GM18508 (cell line): Measurements from ENCODE around the gene ANTXR1.

ENCODE experiments used
- ATAC-seq: cut with Tn5 transposase; IDR thresholded peaks from one replicate; pipeline ENCODE4 v1.9.1; 2021; ENCODE audit warnings: moderate number of reproducible peaks; ENCODE audit not compliant: insufficient read depth, unreplicated experiment

Gene ANTXR1

DNA sequence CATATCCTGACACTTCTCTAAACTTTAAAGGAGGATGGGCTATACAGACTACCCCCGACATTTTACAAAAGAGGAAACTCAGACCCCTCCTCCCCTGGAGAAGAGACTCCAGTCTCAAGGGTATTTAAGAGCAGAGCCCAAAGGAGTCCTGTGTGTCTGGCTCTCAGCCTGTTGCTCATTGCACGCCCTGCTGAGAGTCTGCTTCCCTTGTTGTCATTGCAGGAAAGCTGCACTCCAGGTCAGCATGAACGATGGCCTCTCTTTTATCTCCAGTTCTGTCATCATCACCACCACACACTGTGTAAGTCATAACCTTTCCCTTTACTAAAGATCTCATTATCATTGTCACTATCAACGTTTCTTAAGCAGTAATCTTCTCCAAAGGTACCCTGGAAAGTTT lies 111.4 kb downstream of the ANTXR1 start:
- ATAC-seq = no peak

DNA sequence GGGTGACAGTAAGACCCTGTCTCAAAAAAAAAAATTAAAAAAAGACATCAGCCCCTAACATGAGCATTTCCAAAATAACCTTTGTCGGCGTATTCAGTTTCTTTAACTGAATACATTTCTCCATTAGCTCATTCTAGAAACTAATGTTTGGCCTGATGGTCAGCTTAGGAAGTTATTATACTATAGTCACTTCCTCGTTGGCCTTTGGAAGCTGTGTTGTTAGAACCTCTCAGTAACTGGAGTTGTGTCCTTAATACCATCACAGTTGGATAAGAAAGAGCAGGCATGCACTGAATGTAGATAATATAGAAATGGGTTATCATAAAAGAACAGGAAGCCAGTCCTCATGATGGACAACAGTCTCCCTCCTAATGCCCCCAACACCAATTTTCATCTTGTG lies 112.8 kb downstream of the ANTXR1 start:
- no peak for ATAC-seq

DNA sequence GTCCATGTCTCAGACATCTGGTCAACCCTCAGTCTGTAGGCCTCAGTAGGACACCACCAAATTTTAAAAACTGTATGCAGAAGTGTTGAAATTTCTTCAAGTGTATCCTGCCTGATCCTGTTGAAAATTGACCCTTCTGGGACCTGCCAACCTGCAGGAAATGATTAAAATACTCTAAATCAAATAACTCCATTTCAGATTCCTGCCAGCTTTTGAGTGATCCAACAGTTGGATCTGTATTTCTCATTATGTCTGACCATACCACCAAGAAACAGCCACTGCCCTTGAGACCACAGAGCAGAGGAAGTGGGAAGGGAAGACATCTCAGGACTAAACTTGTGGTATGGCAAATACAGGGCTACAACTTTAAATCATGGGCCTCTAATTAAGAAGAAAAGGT lies 113.4 kb downstream of the ANTXR1 start:
- ATAC-seq = no peak

DNA sequence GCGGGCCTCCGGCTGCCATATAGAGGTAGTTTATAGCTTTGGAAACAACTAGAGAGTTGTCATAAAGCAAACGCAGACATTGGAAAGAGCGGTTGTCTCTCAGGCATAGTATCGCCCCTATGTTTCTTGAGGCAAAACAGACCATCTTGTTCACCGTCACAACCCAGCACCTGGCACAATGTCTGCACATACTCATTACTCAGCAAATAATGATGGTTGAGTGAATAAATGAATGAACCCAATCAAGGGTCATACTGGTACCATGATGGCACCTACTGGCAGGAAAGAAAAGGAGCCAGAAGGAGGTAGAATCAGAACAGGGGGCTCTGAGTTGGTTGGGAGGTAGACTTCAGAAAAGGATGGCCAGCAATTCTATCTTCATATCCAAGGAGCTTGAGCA lies 118.5 kb downstream of the ANTXR1 start:
- no peak for ATAC-seq

DNA sequence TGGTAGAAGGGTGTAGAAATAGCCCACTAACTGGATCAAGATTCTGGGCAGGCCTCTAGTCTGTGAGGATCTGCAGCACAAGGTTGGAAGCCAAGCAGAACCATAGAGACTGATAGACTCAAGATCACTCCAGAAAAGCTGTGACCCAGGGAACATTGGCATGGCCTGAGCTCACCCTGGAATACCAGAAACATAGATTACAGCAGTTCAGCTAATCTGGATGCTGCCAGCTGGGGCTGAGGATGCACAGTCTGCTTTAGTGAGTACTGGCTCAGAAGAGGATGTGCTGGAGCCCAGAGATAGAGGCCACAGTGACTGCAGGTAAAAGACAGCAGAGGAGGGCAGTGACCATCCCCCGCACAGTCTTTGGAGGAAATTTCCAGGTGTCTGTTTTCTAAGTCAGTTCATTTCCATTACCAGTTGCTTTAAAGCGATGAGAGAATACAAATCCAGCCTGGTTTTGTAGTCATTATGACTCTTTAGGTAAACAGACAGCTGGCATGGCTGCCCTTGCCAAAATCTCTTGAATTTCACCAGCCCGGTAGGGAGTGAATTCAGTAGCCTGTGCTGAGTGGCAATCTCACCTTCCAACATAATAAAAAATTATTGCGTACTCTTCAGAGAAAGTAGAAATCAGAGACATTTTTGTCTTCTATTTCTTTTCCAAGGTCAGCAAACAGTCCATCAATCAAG lies 119.2 kb downstream of the ANTXR1 start:
- ATAC-seq = no peak

DNA sequence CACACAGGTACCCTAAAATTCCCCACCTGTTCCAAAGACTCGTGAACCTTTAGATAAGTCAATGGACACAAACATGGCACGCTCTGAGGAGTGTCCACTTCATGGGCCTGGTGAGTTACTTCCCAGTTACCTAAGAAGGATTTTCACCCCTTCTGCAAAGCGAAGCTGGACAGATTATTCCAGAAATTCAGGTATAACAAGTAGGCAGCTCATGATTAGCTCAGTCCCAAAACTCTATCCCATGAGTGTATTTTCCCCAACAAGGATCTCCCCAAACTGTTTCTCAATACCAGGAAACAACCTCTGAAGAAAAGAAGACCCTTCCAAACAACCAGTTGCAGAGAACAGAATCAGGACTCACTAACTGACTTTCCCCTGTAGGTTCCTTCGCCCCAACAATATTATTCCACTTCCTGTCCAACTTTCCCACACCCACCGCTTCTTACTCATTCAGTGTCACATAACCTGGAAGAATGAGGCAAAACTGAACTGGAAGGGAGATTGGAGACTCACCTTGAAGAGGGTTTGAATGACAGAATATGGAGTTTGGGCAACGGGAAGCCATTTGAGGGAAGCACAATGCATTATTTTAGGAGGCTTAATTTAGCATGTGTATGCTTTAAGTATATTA lies 120.1 kb downstream of the ANTXR1 start:
- ATAC-seq = no peak

DNA sequence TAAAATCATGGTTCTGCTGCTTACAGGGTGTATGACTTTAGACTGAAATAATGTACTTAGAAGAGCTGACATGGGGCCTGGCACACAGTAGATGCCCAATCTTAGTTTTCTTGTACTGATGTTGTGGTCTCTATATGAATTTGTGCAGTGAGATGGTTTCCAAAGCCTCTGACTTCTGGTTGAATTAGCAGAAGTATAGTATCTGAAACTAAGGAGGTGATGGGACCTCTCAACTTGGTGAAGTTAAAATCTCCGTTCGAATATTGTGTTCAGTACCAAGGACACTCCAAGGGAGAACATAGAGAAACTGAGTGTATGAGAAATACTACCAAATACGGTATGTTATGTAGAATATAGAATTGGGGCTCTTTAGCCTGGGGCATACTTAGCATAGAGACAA lies 120.9 kb downstream of the ANTXR1 start:
- no peak for ATAC-seq

DNA sequence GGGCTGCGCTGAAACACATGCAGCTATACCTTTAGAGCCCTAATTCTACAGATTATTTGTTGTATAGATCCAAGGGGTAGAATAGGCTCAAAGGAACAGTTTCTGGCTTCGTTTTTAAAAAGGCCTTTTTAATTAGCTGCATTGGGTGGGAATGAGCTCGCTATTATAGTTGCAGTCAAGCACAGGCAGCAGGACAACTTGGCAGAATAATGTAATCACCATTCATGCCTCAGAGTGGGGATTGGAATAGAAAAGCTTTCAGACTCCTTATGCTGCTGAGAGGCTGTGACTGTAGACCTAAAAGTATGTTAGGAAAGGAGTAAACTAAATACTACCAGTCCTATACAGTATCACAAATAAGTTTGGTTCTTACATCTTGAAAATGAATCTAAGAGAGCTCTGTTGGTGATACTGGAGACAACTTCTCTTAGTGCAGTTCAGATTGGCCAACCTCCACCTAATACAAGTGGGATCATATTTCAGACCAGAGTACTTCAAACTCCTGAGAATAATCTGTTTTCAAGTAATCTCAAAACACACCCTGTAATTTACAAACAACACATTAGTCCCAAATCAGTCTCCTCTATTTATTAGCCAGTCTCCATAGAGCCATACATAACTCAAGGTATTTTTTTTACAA lies 121.4 kb downstream of the ANTXR1 start:
- no peak for ATAC-seq

DNA sequence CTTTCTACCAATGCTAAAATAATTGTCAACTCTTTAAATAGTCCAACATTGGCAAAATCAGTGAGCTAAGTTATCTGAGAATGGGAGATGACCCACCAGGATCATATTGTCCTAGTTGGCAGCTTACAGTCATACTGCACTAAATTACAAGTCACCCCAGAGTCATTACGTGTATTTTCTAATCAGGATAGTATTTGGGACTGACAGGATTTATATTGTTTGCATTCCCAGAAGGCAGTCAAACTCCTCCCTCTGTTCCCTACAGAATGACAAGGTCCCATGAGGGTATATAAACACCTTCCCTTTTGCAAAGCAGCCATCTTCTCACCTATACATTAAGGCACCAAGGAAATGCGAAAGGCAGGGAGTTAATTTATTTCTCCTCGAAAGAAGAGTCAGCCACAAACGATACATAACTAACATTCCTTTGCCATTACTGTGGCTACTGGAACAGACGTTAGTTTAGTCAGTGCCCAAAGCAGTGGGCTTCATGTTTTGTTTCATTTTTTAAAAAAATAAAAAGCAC lies 125.3 kb downstream of the ANTXR1 start:
- ATAC-seq = no peak

DNA sequence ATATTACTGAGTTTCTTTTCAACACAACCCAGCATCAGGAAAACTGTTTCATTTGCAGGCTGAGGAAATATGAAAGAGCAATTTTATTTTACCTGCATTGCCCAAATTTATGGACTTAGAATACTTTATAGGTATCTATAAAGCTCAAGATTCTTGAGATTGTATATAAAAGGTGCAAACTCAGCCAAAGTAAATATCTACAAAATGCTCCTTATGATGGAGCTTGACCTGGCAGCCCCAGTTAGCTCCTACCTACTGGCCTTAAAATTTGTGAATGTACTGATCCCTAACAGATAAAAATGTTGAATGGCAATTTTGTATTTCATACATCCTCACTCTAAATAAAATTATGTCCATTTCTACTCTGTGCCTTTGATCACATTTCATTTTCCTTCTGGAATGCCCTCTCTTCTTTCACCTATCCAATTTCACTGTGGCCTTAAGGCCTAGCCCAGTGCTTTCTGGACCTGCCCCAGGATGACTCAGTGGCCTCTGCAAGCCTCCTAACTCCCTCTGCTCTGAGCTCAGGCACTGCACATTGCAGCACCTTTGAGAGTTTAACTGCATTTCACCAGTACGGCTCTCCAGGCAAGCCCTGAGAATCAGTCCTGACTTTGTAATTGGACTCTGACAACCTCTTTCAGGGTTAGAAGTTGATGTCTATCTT lies 125.9 kb downstream of the ANTXR1 start:
- ATAC-seq = no peak

DNA sequence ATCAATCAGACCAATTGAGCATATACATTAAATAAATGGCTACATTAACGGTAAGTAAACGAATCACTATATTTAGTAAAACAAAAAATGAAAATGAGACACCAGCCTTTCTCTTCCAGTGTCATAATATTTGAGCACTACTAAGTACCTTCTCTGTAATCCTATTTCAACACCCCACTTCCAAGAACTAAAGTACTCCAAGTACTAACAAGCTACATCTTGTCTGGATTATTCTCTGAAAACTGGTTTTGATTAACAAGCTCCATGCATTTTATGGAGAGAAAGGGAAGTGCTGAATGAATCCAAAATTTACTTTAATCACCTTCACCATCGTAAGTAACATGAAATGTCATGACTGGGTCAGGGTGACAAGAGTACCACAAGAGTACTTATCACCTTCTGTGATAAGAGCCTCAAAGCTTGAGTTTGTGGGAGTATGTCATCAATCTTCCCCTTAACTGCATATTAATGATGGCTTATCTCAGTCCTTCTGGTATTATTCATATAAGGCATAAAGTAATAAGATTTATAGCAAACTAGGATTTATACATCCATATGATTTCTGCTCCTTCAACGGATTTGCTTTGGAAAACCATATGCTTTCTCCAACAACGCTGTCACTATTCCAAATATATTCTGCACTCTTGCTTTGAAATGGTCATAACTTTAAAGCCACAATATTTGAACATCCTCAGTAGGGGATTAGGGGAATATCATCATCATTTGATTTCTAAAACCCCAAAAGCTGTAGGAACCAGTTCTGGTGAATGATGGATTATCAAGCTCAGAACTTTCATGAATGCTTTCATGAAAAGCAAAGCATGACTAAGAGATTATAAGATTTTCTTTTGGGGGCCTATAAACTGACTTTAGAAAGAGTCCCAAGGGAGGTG lies 127.0 kb downstream of the ANTXR1 start:
- ATAC-seq = no peak

DNA sequence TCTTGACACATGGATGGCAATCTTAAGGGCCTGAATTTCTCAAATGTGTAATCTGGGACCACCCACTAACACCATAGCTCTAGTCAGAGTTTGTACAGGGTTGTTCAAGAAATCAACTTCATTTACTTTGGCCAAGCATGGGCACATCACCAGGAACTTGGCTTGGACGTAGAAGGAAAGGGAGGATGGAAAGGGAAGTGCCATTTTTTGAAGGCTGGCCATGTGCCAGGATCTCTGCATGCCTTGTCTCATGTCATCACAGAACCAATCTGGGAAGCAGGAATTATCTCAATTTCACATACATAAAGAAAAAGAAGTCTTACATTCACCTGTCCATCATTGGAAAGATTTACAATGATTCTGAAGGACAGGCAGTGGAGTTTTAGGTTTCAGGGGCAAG lies 128.1 kb downstream of the ANTXR1 start:
- ATAC-seq = no peak

DNA sequence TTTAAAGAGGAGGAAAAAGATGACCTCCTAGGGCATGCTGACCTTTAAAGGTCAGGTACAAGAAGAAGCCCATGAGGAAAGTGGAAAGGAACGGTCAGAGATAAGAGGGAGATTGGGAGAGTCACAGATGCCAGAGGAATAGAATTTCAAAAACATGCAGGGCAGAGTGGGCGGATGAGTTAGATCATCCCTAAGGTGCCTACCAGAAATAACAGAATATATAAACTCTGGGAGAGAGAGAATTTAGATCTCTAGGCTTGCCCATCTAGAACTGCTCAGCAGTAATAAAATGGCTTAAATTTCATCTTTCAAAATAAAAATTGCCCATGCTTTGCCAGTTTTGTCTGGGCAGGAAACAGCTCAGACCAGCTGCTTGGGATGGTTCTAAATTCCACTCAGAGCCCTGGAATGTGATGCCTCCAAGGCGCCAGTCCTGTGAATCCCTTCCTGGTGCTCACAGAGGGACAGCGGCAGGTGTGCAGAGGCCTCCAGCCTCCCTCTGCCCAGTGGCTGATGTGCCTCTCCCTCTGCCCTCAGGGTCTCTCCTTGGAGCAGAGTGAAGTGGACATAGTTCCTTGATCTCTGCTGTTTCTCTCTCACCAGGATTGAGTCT lies 130.9 kb downstream of the ANTXR1 start:
- ATAC-seq = no peak

DNA sequence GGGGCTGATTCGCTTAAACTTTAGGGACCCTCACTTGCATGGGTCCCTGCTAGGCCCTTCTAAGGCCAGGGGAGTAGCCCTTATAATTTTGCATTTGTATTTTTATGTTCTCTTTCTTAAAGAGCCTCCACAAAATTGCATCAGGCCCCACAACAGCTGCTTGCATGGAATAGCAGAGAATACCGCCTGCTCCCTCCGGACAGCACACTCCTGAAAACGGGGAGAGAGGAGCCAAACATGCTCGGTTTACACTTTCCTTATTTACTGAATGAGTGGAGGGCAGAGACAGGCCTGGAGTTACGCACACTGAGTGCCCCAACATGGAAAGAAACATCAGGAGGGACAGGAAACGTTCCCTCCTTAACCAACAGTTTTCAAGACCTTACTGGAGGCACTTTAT lies 132.2 kb downstream of the ANTXR1 start:
- no peak for ATAC-seq

DNA sequence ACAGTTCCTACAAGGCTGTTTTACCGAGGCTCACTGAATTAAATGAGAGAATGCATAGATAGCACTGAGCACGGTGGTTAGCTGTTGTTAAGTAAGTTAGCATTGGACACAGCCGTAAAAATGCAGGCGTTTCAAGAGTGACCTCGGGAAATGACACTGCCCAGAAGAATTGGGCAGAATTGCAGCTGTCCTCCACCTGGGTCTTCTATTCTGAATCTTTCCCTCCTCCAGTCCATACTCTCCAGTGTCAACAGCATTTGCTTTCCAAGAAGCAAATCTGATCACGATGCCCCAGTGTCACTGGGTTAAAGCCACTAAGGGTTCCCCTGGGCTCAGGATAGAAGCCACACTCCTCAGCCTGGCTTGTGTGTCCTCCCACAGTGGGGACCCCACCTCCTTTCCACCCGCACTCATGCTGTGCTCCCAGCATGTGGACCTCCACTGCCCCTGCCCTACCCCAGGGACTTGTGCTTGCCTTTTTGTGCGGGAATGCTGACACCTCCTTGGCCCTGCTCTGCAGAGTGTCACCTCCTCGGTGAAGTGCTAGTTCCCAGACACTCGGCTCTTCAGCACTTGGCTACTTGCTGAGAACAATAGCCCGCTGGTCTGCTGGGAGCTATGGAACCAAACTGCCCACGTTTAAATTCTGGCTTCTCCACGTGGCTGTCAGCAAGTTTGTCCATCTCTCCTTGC lies 135.0 kb downstream of the ANTXR1 start:
- no peak for ATAC-seq

DNA sequence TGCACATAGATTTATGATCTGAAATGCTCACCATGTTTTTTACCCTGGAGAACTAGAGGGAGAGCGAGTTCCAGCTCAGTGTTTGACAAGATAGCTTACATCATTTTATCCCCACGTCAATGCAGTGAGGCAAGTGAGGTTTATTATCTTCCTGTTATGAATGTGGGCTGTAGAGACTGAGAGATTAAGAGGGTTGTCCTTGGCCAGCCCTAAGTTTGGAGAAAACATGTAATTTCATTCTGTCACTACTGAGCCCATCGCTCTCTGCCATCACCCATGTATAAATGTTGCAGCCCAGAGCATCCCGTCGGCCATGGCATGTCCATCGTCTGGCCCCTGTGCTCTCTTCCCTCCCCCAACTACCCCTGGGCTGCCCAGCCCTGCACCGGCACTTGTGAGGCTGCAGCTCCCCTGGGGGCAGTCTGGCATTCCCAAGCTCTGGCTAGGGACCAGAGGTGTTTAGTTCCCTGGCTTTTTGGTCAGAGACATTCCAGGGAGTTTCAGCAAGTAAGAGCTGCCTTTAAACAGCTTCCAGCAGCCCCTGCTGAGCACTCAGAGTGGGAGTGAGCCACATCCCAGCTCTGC lies 136.7 kb downstream of the ANTXR1 start:
- ATAC-seq = no peak

DNA sequence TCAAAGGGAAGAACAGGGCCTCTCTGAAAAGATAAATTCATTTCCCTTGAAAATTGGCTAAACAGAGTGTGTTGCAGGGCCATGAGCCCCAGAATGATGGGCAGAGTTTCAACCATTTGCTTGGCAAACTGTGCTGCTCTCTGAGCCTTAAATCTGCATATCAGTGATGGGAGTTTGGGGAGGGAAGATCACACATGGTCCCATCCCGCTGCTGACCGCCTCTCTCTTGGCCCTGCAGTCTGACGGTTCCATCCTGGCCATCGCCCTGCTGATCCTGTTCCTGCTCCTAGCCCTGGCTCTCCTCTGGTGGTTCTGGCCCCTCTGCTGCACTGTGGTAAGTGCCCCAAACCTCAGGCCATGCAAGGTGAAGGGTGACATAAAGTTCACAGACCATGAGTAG lies 139.0 kb downstream of the ANTXR1 start:
- ATAC-seq = no peak

DNA sequence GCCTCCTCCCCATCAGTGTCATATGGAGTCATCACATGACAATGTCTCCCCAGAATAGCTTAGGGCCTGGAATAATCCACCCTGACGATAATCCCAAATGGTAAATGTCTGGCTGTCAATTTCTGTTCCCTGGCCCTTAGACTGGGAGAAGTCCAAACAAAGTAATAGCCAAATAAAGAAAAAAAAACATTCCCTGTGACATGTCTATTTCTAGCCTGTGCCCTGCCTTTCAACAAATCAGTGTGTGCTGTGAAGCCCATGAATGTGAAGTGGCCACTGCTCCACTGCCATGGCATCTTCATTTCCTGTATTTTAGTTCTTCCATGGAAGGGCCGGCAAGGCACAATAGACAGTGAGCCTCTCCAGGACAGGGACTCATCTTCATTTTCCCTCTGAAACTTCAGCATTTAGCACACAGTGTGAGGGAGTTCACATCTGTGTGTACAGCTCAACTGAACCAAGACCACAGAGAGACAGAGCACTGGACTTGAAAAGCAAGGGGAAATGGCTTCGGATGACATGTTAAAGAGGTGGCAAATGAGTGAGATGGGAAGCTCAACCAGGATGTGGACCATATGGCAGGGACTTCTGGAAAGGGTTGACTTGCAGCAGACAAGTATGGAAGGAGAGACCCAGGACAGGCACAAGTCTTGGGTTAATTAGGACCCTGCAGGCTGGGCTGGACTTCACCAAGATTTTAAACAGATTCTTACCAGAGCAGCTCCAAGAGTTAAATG lies 140.0 kb downstream of the ANTXR1 start:
- no peak for ATAC-seq
